Loucy (cell line): ENCODE measurements around the gene AGBL1.

ENCODE experiments used
- H2AFZ ChIP-seq: fragments of 200-600 bp; sonication (generic); 2 replicates; pipeline ENCODE4 v1.6.0; 2016; ENCODE audit warnings: antibody characterized with exemption, mild to moderate bottlenecking, low read length, moderate library complexity
- H3F3A ChIP-seq: fragments of 200-600 bp; 2 replicates; pipeline ENCODE4 v1.6.0; 2016; ENCODE audit warnings: antibody characterized with exemption, low read depth, mild to moderate bottlenecking
- H3K27me3 ChIP-seq: fragments of 200-600 bp; sonication (generic); 2 replicates; pipeline ENCODE4 v1.6.1; 2014; ENCODE audit warnings: low read length, mild to moderate bottlenecking; ENCODE audit not compliant: insufficient read depth, poor library complexity, severe bottlenecking
- H3K36me3 ChIP-seq: fragments of 200-600 bp; sonication (generic); 2 replicates; pipeline ENCODE4 v1.6.1; 2016; ENCODE audit warnings: low read length; ENCODE audit not compliant: insufficient read depth
- H3K4me1 ChIP-seq: fragments of 200-600 bp; sonication (generic); 2 replicates; pipeline ENCODE4 v1.5.1; 2014; ENCODE audit warnings: low read length, mild to moderate bottlenecking; ENCODE audit not compliant: insufficient read depth, poor library complexity, severe bottlenecking
- H3K4me2 ChIP-seq: fragments of 200-600 bp; sonication (generic); 2 replicates; pipeline ENCODE4 v1.6.0; 2014; ENCODE audit warnings: antibody characterized with exemption, low read length, low read depth, mild to moderate bottlenecking; ENCODE audit not compliant: poor library complexity, severe bottlenecking
- H3K4me3 ChIP-seq: fragments of 200-600 bp; sonication (generic); 2 replicates; pipeline ENCODE4 v1.5.1; 2014; ENCODE audit warnings: low read length, mild to moderate bottlenecking, mixed read lengths; ENCODE audit not compliant: poor library complexity, severe bottlenecking
- H3K79me2 ChIP-seq: fragments of 200-600 bp; sonication (generic); 2 replicates; pipeline ENCODE4 v1.6.1; 2014; ENCODE audit warnings: low read length; ENCODE audit not compliant: insufficient read depth
- H3K9ac ChIP-seq: fragments of 200-600 bp; sonication (generic); 2 replicates; pipeline ENCODE4 v1.6.0; 2014; ENCODE audit warnings: mild to moderate bottlenecking, low read depth, low read length, moderate library complexity; ENCODE audit not compliant: poor library complexity, severe bottlenecking
- H3K9me2 ChIP-seq: fragments of 200-600 bp; sonication (generic); replicated peaks from 2 replicates; pipeline ENCODE4 v1.6.1; 2016; ENCODE audit warnings: low read depth, low read length, mixed read lengths
- H3K9me3 ChIP-seq: fragments of 200-600 bp; sonication (generic); 2 replicates; pipeline ENCODE4 v1.6.1; 2014; ENCODE audit warnings: mild to moderate bottlenecking, antibody characterized with exemption, low read length, low read depth; ENCODE audit not compliant: insufficient read depth
- H4K20me1 ChIP-seq: fragments of 200-600 bp; sonication (generic); 2 replicates; pipeline ENCODE4 v1.6.0; 2014; ENCODE audit warnings: antibody characterized with exemption, low read length, mild to moderate bottlenecking; ENCODE audit not compliant: insufficient read depth, poor library complexity, severe bottlenecking
- CTCF ChIP-seq: fragments of 200-600 bp; sonication (generic); conservative IDR thresholded peaks from 2 replicates; pipeline ENCODE4 v1.5.1; 2014; ENCODE audit warnings: mild to moderate bottlenecking, antibody characterized with exemption, low read length
- EZH2phosphoT487 ChIP-seq: fragments of 200-600 bp; IDR thresholded peaks from 2 replicates; pipeline ENCODE4 v1.6.1; 2018; ENCODE audit warnings: antibody characterized with exemption, mild to moderate bottlenecking, moderate library complexity, borderline replicate concordance

The AGBL1 gene

DNA sequence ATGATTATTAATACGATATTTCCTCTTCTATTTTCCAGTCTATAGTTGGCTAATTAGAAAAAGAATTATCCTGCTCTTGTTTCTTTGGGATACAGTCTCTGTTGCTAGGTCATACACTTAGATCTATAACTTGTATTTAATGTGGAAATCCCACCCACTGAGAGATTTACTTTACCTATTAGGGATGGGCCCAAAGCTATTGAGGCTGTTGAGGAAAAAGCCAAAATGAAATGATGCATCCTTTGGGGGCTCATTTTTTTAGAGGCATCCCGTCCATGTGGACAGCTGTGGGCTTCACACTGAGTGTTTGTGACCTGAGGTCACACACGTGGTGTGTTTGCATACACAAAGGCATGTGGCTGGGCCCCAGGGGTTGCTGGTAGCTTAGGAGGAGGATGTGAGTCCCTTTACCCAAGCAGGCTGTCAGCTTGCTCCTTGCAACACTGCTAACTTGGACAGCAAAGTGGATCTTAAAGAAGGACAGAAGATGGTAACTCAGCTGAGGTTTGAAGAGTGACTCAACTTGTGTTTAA lies 477.4 kb downstream of the AGBL1 start:
- Histone ChIP-seq H3K4me2 (no peak overlapping the region), H2AFZ (no peak overlapping the region), H3K27me3 (no peaks in the 10 kb centered on the region), H3K9me2 (no peaks in the 10 kb centered on the region), H3K36me3 (no peaks in the 10 kb centered on the region), H3K9ac (no peak overlapping the region), H3K9me3 (no peaks in the 10 kb centered on the region), H4K20me1 (no peaks in the 10 kb centered on the region), H3K4me1 (no peaks in the 10 kb centered on the region), H3K79me2 (no peaks in the 10 kb centered on the region), H3F3A (no peaks in the 10 kb centered on the region), H3K4me3 (no peak overlapping the region)
- TF ChIP-seq EZH2phosphoT487 (no peak), CTCF (no peak)

GRCh38 chr15:86558252-86558651 lies 478.6 kb downstream of the AGBL1 start:
- no peaks in the 10 kb centered on the region for H3K9me2 ChIP-seq
- TF ChIP-seq EZH2phosphoT487 (no peak), CTCF (no peak)
- no peaks in the 10 kb centered on the region for H3K4me1 ChIP-seq
- no peak overlapping the region for H2AFZ ChIP-seq
- no peaks in the 10 kb centered on the region for H3K79me2 ChIP-seq
- no peaks in the 10 kb centered on the region for H4K20me1 ChIP-seq
- no peak overlapping the region for H3K4me2 ChIP-seq
- no peaks in the 10 kb centered on the region for H3F3A ChIP-seq
- H3K9ac ChIP-seq = no peak overlapping the region
- H3K4me3 ChIP-seq = no peak overlapping the region
- no peaks in the 10 kb centered on the region for H3K9me3 ChIP-seq
- no peaks in the 10 kb centered on the region for H3K36me3 ChIP-seq
- no peaks in the 10 kb centered on the region for H3K27me3 ChIP-seq

DNA sequence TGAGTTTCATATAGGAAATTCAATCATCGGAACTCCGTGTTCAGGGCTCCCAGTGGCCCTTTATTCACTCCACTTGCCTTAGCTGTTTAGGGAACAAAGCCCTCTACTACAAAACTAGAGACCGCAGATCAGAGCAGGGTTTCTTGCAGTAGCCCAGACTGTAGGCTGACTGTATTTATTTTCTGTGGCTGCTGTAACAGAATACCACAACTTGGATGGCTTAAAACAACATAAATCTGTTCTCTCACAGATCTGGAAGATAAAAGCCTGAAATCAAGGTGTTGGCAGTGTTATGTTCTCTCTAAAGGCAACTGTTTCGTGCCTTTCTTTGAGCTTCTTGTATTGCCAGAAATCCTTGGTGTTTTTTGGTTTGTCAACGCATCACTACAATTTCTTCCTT lies 479.0 kb downstream of the AGBL1 start:
- Histone ChIP-seq H3K9ac (no peak overlapping the region), H3K79me2 (no peaks in the 10 kb centered on the region), H4K20me1 (no peaks in the 10 kb centered on the region), H3K4me2 (no peak overlapping the region), H3K36me3 (no peaks in the 10 kb centered on the region), H3K9me2 (no peaks in the 10 kb centered on the region), H3F3A (no peaks in the 10 kb centered on the region), H3K27me3 (no peaks in the 10 kb centered on the region), H3K4me1 (no peaks in the 10 kb centered on the region), H3K4me3 (no peak overlapping the region), H2AFZ (no peak overlapping the region), H3K9me3 (no peaks in the 10 kb centered on the region)
- TF ChIP-seq CTCF (no peak), EZH2phosphoT487 (no peak)
